Muscle of arm (tissue), 12 donors: ENCODE data around the gene HIRA. TPM values are rescaled to one million over a fixed set of nuclear protein-coding genes. Genes with fewer than 3 reads are reported as not detected.
"Not testable (repeated sequence)": the region's sequence is repeated elsewhere in the genome, so short reads cannot be mapped to it uniquely, and the experiment has no call there.

Source experiments
- DNase-seq: peaks from one replicate; pipeline ENCODE4 v3.0.0-alpha.2; 2013
- polyA plus RNA-seq, 12 donors: library from polyadenylated mRNA; unstranded; fragments of 120-200 nt; gene quantifications; one replicate each; pipeline ENCODE4 v1.2.1, GENCODE V29; 2013; ENCODE audit not compliant: insufficient read length in 12 of 12

The HIRA gene
- polyA plus RNA-seq, 12 donors, result 13.4 to 19.9 (median 16.6) TPM; not detected in 1

GRCh38 chr22:19387038-19387437, 44.5 kb downstream of the HIRA start:
- no peak for DNase-seq

DNA sequence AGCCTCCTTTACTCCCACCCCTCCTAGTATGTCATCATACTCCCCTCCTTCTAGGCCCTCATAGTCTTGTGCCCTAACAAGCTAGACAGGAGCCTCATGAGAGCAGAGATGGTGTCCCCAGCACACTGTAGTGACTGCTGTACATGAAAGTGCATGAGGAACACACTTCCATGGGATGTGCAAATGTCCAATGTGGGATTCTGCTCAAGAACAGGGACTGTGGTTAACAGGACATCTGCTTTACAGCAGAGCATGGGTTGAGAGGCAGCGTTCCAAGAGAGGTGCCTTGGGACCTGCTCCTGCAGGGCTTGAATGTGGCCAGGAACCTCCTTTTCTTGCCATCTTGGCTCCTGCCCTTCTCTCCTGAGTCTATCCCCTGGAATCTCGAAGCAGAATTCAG, 45.3 kb downstream of the HIRA start:
- DNase-seq, result no peak

DNA sequence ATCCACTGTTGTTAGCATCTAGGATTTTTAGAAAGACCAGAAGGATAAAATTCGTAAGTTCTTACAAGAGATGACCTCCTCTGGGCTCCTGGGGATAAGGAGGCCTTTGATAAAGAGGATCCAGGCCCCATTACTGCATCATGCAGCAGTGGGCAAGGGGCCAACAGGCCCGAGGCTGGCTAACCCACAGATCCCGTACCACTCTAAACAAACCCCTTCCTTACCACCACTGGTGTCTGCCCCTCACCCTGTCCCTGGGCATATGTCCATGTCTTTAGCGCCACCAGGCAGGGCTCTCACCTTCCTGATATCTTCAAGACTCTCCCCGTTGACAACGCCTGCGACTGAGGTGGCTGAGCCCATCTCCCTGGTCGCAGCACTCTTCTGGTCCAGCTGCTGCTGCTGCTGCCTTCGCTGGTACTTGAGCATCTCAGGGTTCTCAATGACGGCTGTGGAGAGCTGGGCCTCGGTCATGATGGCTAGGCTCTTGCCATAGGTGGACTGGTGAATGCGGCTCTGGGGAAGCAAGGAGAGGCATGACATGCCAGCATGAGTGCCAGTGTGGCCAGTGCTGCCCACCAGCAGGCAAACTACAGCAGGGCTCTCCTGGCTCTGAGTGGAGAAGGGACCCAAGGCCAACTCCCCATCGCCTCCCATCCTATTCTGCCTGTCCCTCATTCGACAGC, 46.2 kb downstream of the HIRA start:
- no peak for DNase-seq

GRCh38 chr22:19383292-19383691, 48.2 kb downstream of the HIRA start:
- no peak for DNase-seq

GRCh38 chr22:19382240-19382639, 49.3 kb downstream of the HIRA start:
- no peak for DNase-seq

DNA sequence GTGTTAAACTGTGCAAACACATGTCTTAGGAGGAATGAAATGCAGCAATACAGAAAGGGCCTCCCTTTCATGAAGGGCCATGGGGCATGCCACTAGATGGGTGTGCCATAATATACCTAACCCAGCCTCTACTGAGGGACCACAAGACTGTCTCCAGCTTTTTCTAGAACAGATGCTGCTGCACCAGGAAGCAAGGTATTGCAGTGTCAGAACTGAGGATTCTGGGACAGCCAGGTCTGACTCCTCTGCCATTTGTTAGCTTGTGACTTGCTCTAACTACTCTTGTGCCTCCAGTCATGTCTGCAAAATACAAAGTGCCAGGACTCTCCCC, 53.2 kb downstream of the HIRA start:
- DNase-seq, result no peak

- no peak for DNase-seq
Observed at GRCh38 chr22:19377565-19378343, 53.8 kb downstream of the HIRA start.

DNA sequence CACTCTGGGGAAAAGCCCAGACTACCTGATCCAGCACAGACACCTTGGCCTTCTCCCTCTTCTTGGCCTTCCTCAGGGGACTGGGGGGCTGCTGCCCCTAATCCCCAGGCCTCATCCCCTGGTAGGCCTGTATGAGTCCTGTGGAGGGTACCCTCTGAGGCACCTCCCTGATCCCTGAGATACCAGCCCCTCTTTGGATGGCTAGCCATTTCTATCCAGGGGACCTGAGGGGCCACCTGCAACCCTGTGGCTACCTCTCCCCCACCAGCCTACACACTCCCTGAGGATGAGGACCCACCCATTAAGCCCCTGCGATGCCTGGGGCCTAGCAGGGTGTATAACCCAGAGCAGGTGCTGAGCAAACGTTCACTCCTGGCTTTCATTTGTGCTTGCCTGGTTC, 54.6 kb downstream of the HIRA start:
- DNase-seq, result no peak

- no peak for DNase-seq
Observed at GRCh38 chr22:19376247-19376646, 55.3 kb downstream of the HIRA start.

- no peak for DNase-seq
Observed at GRCh38 chr22:19375435-19375834, 56.1 kb downstream of the HIRA start.

- no peak for DNase-seq
Observed at GRCh38 chr22:19374410-19374809, 57.1 kb downstream of the HIRA start.

GRCh38 chr22:19373450-19373849, 58.1 kb downstream of the HIRA start:
- no peak for DNase-seq

GRCh38 chr22:19371893-19372292, 59.6 kb downstream of the HIRA start:
- DNase-seq, result no peak

DNA sequence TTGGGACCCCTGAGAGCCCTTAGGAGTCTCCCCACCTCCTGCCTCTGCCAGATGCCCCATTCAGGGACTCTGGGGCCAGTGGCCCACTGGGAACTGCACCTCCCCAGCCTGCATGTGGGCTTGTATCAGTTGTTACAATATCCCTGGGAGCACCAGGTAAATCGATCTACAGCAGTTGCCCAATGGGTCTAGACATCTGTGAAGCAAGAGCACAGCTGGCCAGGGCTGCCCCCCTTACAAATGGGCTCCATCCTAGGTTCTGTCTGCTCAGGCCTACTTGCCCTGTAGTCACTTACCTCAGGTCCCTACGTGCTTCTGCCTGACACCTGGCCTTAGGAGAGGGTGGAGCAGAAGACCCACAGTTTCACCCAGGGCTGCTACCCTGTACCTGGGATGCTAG, 62.7 kb downstream of the HIRA start:
- DNase-seq, result no peak

GRCh38 chr22:19367763-19368367, 63.7 kb downstream of the HIRA start:
- DNase-seq, result no peak

- not testable (repeated sequence) for DNase-seq
Observed at GRCh38 chr22:19363541-19363940, 68.0 kb downstream of the HIRA start.

GRCh38 chr22:19361501-19362103, 69.9 kb downstream of the HIRA start:
- DNase-seq, result no peak

GRCh38 chr22:19360862-19361261, 70.7 kb downstream of the HIRA start:
- DNase-seq, result no peak

DNA sequence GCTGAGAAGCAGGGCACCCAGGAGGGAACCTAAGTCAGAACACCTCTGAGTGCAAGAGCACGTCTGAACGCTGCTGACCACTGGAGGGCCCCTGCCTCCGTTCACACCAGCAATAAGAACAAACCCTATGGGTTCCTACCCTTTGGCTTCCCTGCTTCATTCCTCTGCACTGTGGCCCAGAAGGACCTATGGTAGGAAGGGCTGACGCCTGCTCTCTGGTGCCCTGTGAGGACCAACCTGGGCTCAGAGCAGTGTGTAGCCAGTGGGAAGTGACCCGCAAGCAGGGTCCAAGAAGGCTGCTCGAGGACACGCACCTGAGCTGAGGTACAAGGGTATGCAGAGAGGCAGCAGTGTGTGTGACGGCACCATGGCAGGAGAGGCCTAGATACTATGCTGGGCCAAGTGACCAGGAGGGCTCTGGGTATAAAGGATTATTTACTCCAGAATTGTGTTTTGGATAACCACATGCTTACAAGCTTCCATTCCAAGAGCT, 71.2 kb downstream of the HIRA start:
- no peak for DNase-seq

- DNase-seq, result no peak
Observed at GRCh38 chr22:19359554-19360299, 71.8 kb downstream of the HIRA start.

GRCh38 chr22:19358703-19359553, 72.6 kb downstream of the HIRA start:
- no peak for DNase-seq
